HCT116 (cell line): Measurements from ENCODE around the gene MSI2. TPM values are rescaled to one million over a fixed set of nuclear protein-coding genes. Genes with fewer than 3 reads are reported as not detected.

Source experiments
- ATAC-seq: fragments of 200-7000 bp; cut with Tn5 transposase; 2 replicates; pipeline ENCODE4 v1.9.1; 2020; ENCODE audit warnings: mild to moderate bottlenecking, moderate library complexity
- BruUV-seq: library from RNA; stranded (reverse); fragments of 400-500 nt; replicated peaks from 2 replicates; lab custom pipeline; 2021; lab: Mats Ljungman, UMichigan
- CTCF ChIA-PET: fragments of 300-600 bp; sonication (Branson Sonifier 250); formaldehyde crosslinking; loops from one replicate; lab custom pipeline; 2021; ENCODE audit warnings: antibody characterized with exemption; lab: Charles Lee
- POLR2A ChIA-PET: fragments of 300-600, 350-600 bp; sonication (Branson Sonifier 250); formaldehyde crosslinking; loops from one replicate; lab custom pipeline; 2021; ENCODE audit warnings: antibody characterized with exemption; lab: Charles Lee
- RAD21 ChIA-PET, 2 experiments: fragments of 300-600 bp; sonication (Branson Sonifier 250); formaldehyde crosslinking; loops; one replicate each; lab custom pipeline; 2023; ENCODE audit warnings: low total read pairs in 2 of 2; ENCODE audit not compliant: uncharacterized antibody in 2 of 2, unreplicated experiment in 2 of 2, low non-redundant PET in 1 of 2; lab: Charles Lee
- DNase-seq: peaks from one replicate; pipeline ENCODE4 v3.0.0-alpha.2; 2010; ENCODE audit warnings: low read depth, low spot score
- H2AFZ ChIP-seq: fragments of 200-600 bp; shearing (Covaris generic), sonication (generic); 2 replicates; pipeline ENCODE4 v1.6.1; 2017; ENCODE audit warnings: low read depth, mixed run types, mixed read lengths, antibody characterized with exemption, low read length; ENCODE audit not compliant: poor library complexity, severe bottlenecking
- H3K27ac ChIP-seq: 2 replicates; pipeline ENCODE4 v1.5.1; 2012; ENCODE audit warnings: low read depth, low read length
- H3K27me3 ChIP-seq: fragments of 200-600 bp; sonication (generic); 2 replicates; pipeline ENCODE4 v1.6.1; 2016; ENCODE audit warnings: mixed run types, low read length, mixed read lengths; ENCODE audit not compliant: insufficient read depth
- H3K36me3 ChIP-seq, 2 experiments: fragments of 200-500 bp in 1 of 2; fragments of 200-600 bp in 1 of 2; sonication (Bioruptor generic) in 1 of 2; sonication (generic) in 1 of 2; 2 replicates each; pipeline versions ENCODE4 v1.5.1 to v1.6.1; 2014 to 2016; ENCODE audit warnings: low read length in 2 of 2, inconsistent platforms in 1 of 2, mixed read lengths in 1 of 2, mixed run types in 1 of 2; ENCODE audit not compliant: insufficient read depth in 2 of 2, control insufficient read depth in 1 of 2
- H3K4me1 ChIP-seq, 2 experiments: fragments of 200-600 bp in 1 of 2; sonication (generic) in 1 of 2; 2 replicates each; pipeline versions ENCODE4 v1.5.1 to v1.6.1; 2012 to 2017; ENCODE audit warnings: low read length in 2 of 2, inconsistent platforms in 1 of 2, mild to moderate bottlenecking in 1 of 2, mixed read lengths in 1 of 2, mixed run types in 1 of 2, moderate library complexity in 1 of 2; ENCODE audit not compliant: insufficient read depth in 2 of 2, control insufficient read depth in 1 of 2
- H3K4me2 ChIP-seq: fragments of 200-600 bp; sonication (generic); 2 replicates; pipeline ENCODE4 v1.6.1; 2017; ENCODE audit warnings: mixed run types, low read length, mixed read lengths
- H3K4me3 ChIP-seq, 2 experiments: fragments of 200-600 bp in 1 of 2; sonication (generic) in 1 of 2; replicated peaks in 1 of 2; 2 replicates each; pipeline ENCODE4 v1.5.1; 2011 to 2016; ENCODE audit warnings: low read length in 2 of 2, control low read depth in 1 of 2, low read depth in 1 of 2, mild to moderate bottlenecking in 1 of 2, mixed read lengths in 1 of 2, mixed run types in 1 of 2
- H3K79me2 ChIP-seq: fragments of 200-600 bp; sonication (generic); 2 replicates; pipeline ENCODE4 v1.6.1; 2017; ENCODE audit warnings: mild to moderate bottlenecking, mixed run types, low read length, moderate library complexity, mixed read lengths; ENCODE audit not compliant: insufficient read depth
- H3K9ac ChIP-seq: fragments of 200-600 bp; sonication (generic); 2 replicates; pipeline ENCODE4 v1.6.1; 2016; ENCODE audit warnings: low read length, mixed read lengths
- H3K9me2 ChIP-seq: fragments of 200-600 bp; sonication (generic), shearing (Covaris generic); 2 replicates; pipeline ENCODE4 v1.6.1; 2017; ENCODE audit warnings: mixed run types, mild to moderate bottlenecking, moderate library complexity; ENCODE audit not compliant: insufficient read depth
- H3K9me3 ChIP-seq, 2 experiments: fragments of 200-500 bp in 1 of 2; fragments of 200-600 bp in 1 of 2; sonication (Bioruptor generic) in 1 of 2; sonication (generic) in 1 of 2; 2 replicates each; pipeline ENCODE4 v1.6.1; 2014 to 2017; ENCODE audit warnings: low read length in 2 of 2, mixed read lengths in 2 of 2, inconsistent platforms in 1 of 2, low read depth in 1 of 2, mild to moderate bottlenecking in 1 of 2, mixed run types in 1 of 2, moderate library complexity in 1 of 2; ENCODE audit not compliant: control insufficient read depth in 1 of 2, insufficient read depth in 1 of 2
- H4K20me1 ChIP-seq: fragments of 200-600 bp; sonication (generic), shearing (Covaris generic); 2 replicates; pipeline ENCODE4 v1.6.1; 2017; ENCODE audit warnings: mixed run types, mild to moderate bottlenecking, moderate library complexity; ENCODE audit not compliant: insufficient read depth
- CEBPB ChIP-seq: IDR thresholded peaks from 2 replicates; pipeline ENCODE4 v1.6.1; 2012; ENCODE audit warnings: low read depth
- EZH2 ChIP-seq: fragments of 200-600 bp; sonication (generic); IDR thresholded peaks from 2 replicates; pipeline ENCODE4 v1.6.1; 2017; ENCODE audit warnings: antibody characterized with exemption, mixed run types
- FOSL1 ChIP-seq: IDR thresholded peaks from 2 replicates; pipeline ENCODE4 v1.6.1; 2012; ENCODE audit warnings: low read depth
- POLR2AphosphoS5 ChIP-seq: IDR thresholded peaks from 2 replicates; pipeline ENCODE4 v1.6.1; 2011; ENCODE audit warnings: mild to moderate bottlenecking, low read depth, low read length, moderate library complexity
- RAD21 ChIP-seq: IDR thresholded peaks from 2 replicates; pipeline ENCODE4 v1.6.1; 2012; ENCODE audit warnings: low read depth, mild to moderate bottlenecking
- SIN3A ChIP-seq: IDR thresholded peaks from 2 replicates; pipeline ENCODE4 v1.6.1; 2012; ENCODE audit warnings: low read depth
- SP1 ChIP-seq: IDR thresholded peaks from 2 replicates; pipeline ENCODE4 v1.6.1; 2012; ENCODE audit warnings: low read depth
- SRF ChIP-seq: IDR thresholded peaks from 2 replicates; pipeline ENCODE4 v1.6.1; 2012; ENCODE audit warnings: low read depth
- TCF7L2 ChIP-seq: IDR thresholded peaks from 2 replicates; pipeline ENCODE4 v1.7.0; 2011; ENCODE audit warnings: borderline replicate concordance, inconsistent platforms; ENCODE audit not compliant: insufficient read depth, insufficient read length; ENCODE audit errors: extremely low read depth
- YY1 ChIP-seq: IDR thresholded peaks from 2 replicates; pipeline ENCODE4 v1.6.1; 2011; ENCODE audit warnings: low read length, low read depth, moderate library complexity, mild to moderate bottlenecking; ENCODE audit not compliant: insufficient replicate concordance; ENCODE audit errors: extremely low read depth
- ZFX ChIP-seq: fragments of 450-650 bp; IDR thresholded peaks from 2 replicates; pipeline ENCODE4 v1.6.1; 2017
- intact Hi-C: fragments of 100-400 bp; cut with micrococcal nuclease; formaldehyde crosslinking; loops from 2 replicates; pipeline ENCODE4 v1.10.0; 2022
- total RNA-seq: library from RNA; stranded (reverse); gene quantifications from one replicate; pipeline ENCODE4 v1.2.1, GENCODE V29; 2021; ENCODE audit not compliant: unreplicated experiment
- TF ChIP-seq, protein P1 (sequence below): IDR thresholded peaks from 2 replicates; pipeline ENCODE4 v1.6.1; 2012
- TF ChIP-seq, protein P2 (sequence below): IDR thresholded peaks from 2 replicates; pipeline ENCODE4 v1.6.1; 2012; ENCODE audit warnings: low read depth
- TF ChIP-seq, protein P3 (sequence below): IDR thresholded peaks from 2 replicates; pipeline ENCODE4 v1.6.1; 2012

Gene MSI2
- total RNA-seq, 1 experiment from 2014 or later = 137 TPM

DNA sequence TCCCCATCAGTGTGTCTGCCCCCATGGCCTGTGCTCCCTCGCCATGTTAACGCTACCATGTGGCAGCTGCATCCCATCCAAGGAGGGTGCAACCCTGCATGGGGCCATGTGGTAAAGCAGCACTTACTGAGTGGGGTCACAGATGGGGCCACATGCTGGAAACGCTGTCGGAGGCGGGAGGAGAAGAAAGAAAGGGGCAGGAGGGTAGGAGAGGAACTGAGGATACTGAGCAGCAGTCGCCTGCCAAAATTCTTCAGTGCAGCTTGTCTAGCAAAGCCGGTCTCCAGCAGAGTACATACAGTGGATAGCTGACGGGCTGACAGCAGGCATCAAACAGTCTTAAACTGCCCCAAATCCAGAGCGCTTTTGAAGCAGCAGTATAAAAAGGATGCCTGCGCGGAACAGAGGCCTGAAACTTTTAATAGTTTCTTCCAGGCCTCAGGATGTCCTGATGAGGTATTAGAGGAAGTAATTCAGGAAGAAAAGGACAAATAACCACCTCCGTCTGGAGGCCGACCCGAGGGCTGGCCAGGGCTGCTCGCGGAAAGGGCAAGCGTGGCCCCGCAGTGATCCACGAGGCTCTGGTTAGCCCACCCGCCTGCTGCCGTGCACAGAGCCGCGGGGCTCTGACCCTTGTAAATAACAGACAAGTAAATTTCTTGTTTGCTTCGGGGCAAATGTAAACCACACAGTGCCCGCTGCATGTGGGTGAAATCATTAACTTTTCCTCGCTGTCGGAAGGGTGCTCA lies 339.8 kb downstream of the MSI2 start:
- DNase-seq = no peak
- Histone ChIP-seq H2AFZ (no peak overlapping the region), H3K9me2 (no peaks in the 10 kb centered on the region), H3K36me3 (no peaks in the 10 kb centered on the region), H3K4me3 (no peak overlapping the region), H3K9me3 (peaks cover 0 to 12% of the 10 kb centered on the region in 2 experiments; a peak in 1 of 4 replicates), H3K79me2 (no peaks in the 10 kb centered on the region), H4K20me1 (no peaks in the 10 kb centered on the region), H3K27ac (no peak overlapping the region), H3K4me1 (peaks cover 5 to 10% of the 10 kb centered on the region in 2 experiments; a peak in 3 of 4 replicates), H3K9ac (no peak overlapping the region), H3K27me3 (no peaks in the 10 kb centered on the region), H3K4me2 (no peak overlapping the region)
- ChIA-PET RAD21 (no interaction called here), POLR2A (no interaction called here), CTCF (interaction anchor here (2.0 kb wide), 1 partner anchor 151 kb away, joined by 13 read pairs; no protein-coding TSS in a partner anchor)
- no peak for TF ChIP-seq SP1
- no peak for TF ChIP-seq TCF7L2
- no peak for TF ChIP-seq ZFX
- TF ChIP-seq SIN3A = no peak
- BruUV-seq = no TSS peak
- intact Hi-C loops = loop anchor here (5.0 kb wide), 3 partner anchors 236 to 516 kb away; no protein-coding TSS in a partner anchor
- no peak for ATAC-seq

DNA sequence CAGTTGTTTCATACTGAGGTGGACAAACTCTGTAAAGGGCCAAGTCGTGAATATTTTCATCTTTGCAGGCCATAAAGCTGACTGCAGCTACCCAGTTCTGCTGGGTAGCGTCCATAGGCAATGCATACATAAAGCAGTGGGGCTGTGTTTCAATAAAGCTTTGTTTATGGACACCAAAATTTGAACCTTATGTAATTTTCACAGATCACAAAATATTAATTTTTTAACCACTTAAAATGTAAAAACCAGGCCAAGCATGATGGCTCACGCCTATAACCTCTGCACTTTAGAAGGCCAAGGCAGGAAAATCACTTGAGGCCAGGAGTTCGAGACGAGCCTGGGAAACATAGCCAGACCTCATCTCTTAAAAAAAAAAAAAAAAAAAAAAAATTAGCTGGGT lies 340.8 kb downstream of the MSI2 start:
- H2AFZ ChIP-seq = no peak overlapping the region
- no peaks in the 10 kb centered on the region for H3K9me2 ChIP-seq
- no peak overlapping the region for H3K9ac ChIP-seq
- ATAC-seq (no peak), DNase-seq (no peak)
- H3K27me3 ChIP-seq = no peaks in the 10 kb centered on the region
- no peaks in the 10 kb centered on the region for H3K79me2 ChIP-seq
- peaks cover 5 to 13% of the 10 kb centered on the region in 2 experiments; a peak in 3 of 4 replicates for H3K4me1 ChIP-seq
- intact Hi-C loops = loop anchor here (1.0 to 5.0 kb wide), 5 partner anchors 75 to 515 kb away; no protein-coding TSS in a partner anchor
- ChIA-PET POLR2A (no interaction called here), RAD21 (no interaction called here), CTCF (interaction anchor here (1.1 to 3.3 kb wide), 13 partner anchors 10 to 515 kb away, joined by 3 to 35 read pairs (median 5); no protein-coding TSS in a partner anchor)
- peaks cover 0 to 12% of the 10 kb centered on the region in 2 experiments; a peak in 1 of 4 replicates for H3K9me3 ChIP-seq
- no peak overlapping the region for H3K4me3 ChIP-seq
- no peak overlapping the region for H3K4me2 ChIP-seq
- no TSS peak for BruUV-seq
- no peaks in the 10 kb centered on the region for H4K20me1 ChIP-seq
- TF ChIP-seq EZH2 (no peak), RAD21 (no peak), SP1 (no peak), POLR2AphosphoS5 (no peak), SRF (no peak), ZFX (no peak), YY1 (no peak), FOSL1 (no peak), SIN3A (no peak), CEBPB (no peak)
- TF ChIP-seq, protein P1, sequence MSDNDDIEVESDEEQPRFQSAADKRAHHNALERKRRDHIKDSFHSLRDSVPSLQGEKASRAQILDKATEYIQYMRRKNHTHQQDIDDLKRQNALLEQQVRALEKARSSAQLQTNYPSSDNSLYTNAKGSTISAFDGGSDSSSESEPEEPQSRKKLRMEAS = no peak
- TF ChIP-seq, protein P2, sequence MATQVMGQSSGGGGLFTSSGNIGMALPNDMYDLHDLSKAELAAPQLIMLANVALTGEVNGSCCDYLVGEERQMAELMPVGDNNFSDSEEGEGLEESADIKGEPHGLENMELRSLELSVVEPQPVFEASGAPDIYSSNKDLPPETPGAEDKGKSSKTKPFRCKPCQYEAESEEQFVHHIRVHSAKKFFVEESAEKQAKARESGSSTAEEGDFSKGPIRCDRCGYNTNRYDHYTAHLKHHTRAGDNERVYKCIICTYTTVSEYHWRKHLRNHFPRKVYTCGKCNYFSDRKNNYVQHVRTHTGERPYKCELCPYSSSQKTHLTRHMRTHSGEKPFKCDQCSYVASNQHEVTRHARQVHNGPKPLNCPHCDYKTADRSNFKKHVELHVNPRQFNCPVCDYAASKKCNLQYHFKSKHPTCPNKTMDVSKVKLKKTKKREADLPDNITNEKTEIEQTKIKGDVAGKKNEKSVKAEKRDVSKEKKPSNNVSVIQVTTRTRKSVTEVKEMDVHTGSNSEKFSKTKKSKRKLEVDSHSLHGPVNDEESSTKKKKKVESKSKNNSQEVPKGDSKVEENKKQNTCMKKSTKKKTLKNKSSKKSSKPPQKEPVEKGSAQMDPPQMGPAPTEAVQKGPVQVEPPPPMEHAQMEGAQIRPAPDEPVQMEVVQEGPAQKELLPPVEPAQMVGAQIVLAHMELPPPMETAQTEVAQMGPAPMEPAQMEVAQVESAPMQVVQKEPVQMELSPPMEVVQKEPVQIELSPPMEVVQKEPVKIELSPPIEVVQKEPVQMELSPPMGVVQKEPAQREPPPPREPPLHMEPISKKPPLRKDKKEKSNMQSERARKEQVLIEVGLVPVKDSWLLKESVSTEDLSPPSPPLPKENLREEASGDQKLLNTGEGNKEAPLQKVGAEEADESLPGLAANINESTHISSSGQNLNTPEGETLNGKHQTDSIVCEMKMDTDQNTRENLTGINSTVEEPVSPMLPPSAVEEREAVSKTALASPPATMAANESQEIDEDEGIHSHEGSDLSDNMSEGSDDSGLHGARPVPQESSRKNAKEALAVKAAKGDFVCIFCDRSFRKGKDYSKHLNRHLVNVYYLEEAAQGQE = no peak
- TF ChIP-seq, protein P3, sequence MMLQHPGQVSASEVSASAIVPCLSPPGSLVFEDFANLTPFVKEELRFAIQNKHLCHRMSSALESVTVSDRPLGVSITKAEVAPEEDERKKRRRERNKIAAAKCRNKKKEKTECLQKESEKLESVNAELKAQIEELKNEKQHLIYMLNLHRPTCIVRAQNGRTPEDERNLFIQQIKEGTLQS = no peak
- peak overlapping the region; percentile 37; the same call in 1 of the 2 replicates for H3K27ac ChIP-seq
- no peaks in the 10 kb centered on the region for H3K36me3 ChIP-seq
